GM21447 (cell line): ENCODE measurements around the gene TFDP3.

Source experiments
- ATAC-seq: cut with Tn5 transposase; IDR thresholded peaks from one replicate; pipeline ENCODE4 v1.9.1; 2021; ENCODE audit not compliant: unreplicated experiment

The TFDP3 gene

GRCh38 chrX:133189195-133189594 is 29.0 kb downstream of the TFDP3 start:
- ATAC-seq = no peak

- no peak for ATAC-seq
Measured at GRCh38 chrX:133188631-133189030, 29.5 kb downstream of the TFDP3 start.

DNA sequence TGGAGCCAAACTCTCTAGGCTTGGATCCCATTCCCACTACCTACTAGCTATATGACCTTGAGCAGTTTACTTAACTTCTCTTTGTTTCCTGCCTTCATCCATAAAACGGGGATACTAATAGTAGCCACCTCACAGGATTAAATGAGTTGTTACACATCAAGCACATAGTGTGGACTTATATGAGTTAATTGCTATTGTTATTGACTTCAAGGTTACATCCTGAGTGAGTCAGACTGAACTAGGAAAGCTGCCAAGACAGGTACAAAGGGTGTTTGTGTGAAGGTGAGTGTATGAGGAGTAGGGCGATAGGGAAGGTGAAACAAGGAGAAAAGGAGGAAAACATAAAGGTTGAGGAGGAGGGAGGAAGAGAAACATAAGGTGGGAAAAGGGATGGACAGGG is 32.2 kb downstream of the TFDP3 start:
- ATAC-seq = no peak

- ATAC-seq = no peak
Measured at GRCh38 chrX:133185119-133185518, 33.0 kb downstream of the TFDP3 start.

GRCh38 chrX:133183806-133184205 is 34.3 kb downstream of the TFDP3 start:
- no peak for ATAC-seq

DNA sequence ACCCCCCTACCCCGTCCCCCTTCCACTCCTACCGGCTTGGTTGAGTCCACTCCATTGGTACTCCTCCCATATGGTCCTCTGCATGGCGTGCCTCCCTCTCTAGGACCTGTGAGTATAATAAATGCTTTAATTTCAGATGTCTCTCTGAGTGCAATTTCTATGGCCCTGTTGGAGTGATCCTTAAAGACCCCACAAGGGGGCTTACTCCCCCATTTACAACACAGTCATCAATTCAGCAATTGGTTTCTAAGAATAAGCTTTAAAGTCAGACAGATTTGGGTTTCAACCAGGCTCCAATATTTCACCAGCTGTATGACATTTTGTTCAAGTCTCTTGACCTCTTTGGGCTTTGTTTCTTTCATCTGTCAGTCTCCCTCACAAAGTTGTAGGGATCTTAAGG is 38.7 kb downstream of the TFDP3 start:
- no peak for ATAC-seq

GRCh38 chrX:133177202-133177601 is 41.0 kb downstream of the TFDP3 start:
- no peak for ATAC-seq

DNA sequence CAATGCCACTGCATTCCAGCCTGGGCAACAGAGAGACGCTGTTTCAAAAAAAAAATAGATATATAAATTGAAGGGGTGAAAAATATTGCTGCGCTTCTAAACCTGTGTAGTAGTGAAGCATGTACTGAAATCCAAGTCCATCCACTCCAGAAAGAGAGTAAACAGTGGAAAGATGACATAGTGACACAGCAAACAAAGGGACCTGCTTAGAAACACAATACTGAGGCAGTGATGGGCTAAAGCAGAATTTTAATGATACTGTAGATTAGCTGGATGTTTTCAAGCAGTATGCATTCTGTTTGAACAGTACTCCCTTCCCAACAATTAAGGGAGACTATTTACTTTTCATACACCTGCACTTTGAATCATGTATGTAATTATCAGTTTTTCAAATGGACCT is 42.5 kb downstream of the TFDP3 start:
- ATAC-seq = no peak

- no peak for ATAC-seq
Measured at GRCh38 chrX:133175162-133175561, 43.0 kb downstream of the TFDP3 start.

GRCh38 chrX:133171962-133172708 is 46.0 kb downstream of the TFDP3 start:
- no peak for ATAC-seq
